Activated CD8-positive, alpha-beta T cell treated with anti-CD3 and anti-CD28 coated beads for 36 hours (primary cell): ENCODE results near the gene VSTM2B. TPM values are rescaled to one million over a fixed set of nuclear protein-coding genes. Genes with fewer than 3 reads are reported as not detected.

Experiments used
- ATAC-seq: fragments of 200-7000 bp; cut with Tn5 transposase; one replicate; pipeline ENCODE4 v1.10.0; 2021; ENCODE audit warnings: mild to moderate bottlenecking, moderate library complexity
- CTCF ChIA-PET: fragments of 350-600 bp; sonication (Branson Sonifier 250); formaldehyde crosslinking; loops from one replicate; lab custom pipeline; 2021; ENCODE audit warnings: antibody characterized with exemption; lab: Charles Lee
- POLR2A ChIA-PET: fragments of 350-600 bp; sonication (Branson Sonifier 250); formaldehyde crosslinking; loops from one replicate; lab custom pipeline; 2021; ENCODE audit warnings: antibody characterized with exemption; lab: Charles Lee
- DNase-seq: peaks from one replicate; pipeline ENCODE4 v3.0.0-alpha.2; 2020
- H3K27ac Mint-ChIP-seq: one replicate; pipeline ENCODE4 v1.8.0; 2021; ENCODE audit warnings: mild to moderate bottlenecking, mixed read lengths
- H3K27me3 Mint-ChIP-seq: one replicate; pipeline ENCODE4 v1.8.0; 2021; ENCODE audit warnings: mixed read lengths
- H3K36me3 Mint-ChIP-seq: one replicate; pipeline ENCODE4 v1.8.0; 2021; ENCODE audit warnings: low read depth, mixed read lengths
- H3K4me1 Mint-ChIP-seq: one replicate; pipeline ENCODE4 v1.8.0; 2021; ENCODE audit warnings: low read depth, mixed read lengths
- H3K4me3 Mint-ChIP-seq: one replicate; pipeline ENCODE4 v1.8.0; 2021; ENCODE audit warnings: mild to moderate bottlenecking, moderate library complexity, mixed read lengths
- H3K9me3 Mint-ChIP-seq: one replicate; pipeline ENCODE4 v1.8.0; 2021; ENCODE audit warnings: mixed read lengths
- intact Hi-C: fragments of 100-400 bp; cut with micrococcal nuclease; formaldehyde crosslinking; loops from one replicate; pipeline ENCODE4 v1.10.0; 2022
- total RNA-seq, 2 experiments: library from RNA; stranded (reverse); gene quantifications; one replicate each; pipeline ENCODE4 v1.2.3, GENCODE V29; 2021
- TF ChIP-seq, protein P1 (sequence below): fragments of 200-600 bp; IDR thresholded peaks from one replicate; pipeline ENCODE4 v1.8.0; 2022; ENCODE audit warnings: antibody characterized with exemption, mild to moderate bottlenecking

Gene VSTM2B
- total RNA-seq, 2 experiments from 2014 or later: not detected

DNA sequence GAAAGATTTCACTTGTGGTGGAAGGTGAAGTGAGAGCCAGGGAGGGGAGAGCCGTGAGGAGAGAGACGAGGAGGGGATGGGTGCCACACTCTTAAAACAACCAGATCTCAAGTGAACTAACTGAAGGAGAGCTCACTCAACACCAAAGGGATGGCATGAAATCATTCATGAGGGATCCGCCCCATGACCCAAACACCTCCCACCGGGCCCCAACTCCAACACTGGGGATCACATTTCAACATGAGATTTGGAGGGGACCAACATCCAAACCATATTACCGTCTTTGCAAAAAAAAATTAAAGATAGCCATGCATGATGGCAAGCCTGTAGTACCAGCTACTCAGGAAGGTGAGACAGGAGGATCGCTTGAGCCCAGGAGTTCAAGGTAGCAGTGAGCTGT, 45.4 kb downstream of the VSTM2B start:
- H3K4me3 Mint-ChIP-seq: no peak overlapping the region
- ATAC-seq (no peak), DNase-seq (no peak)
- H3K27me3 Mint-ChIP-seq: peaks cover 56% of the 10 kb centered on the region
- H3K36me3 Mint-ChIP-seq: no peaks in the 10 kb centered on the region
- ChIA-PET POLR2A (no interaction called here), CTCF (no interaction called here)
- H3K4me1 Mint-ChIP-seq: peaks cover 9% of the 10 kb centered on the region
- no peak overlapping the region for H3K27ac Mint-ChIP-seq
- intact Hi-C loops: no loop called here
- H3K9me3 Mint-ChIP-seq: no peaks in the 10 kb centered on the region
- TF ChIP-seq, protein P1, sequence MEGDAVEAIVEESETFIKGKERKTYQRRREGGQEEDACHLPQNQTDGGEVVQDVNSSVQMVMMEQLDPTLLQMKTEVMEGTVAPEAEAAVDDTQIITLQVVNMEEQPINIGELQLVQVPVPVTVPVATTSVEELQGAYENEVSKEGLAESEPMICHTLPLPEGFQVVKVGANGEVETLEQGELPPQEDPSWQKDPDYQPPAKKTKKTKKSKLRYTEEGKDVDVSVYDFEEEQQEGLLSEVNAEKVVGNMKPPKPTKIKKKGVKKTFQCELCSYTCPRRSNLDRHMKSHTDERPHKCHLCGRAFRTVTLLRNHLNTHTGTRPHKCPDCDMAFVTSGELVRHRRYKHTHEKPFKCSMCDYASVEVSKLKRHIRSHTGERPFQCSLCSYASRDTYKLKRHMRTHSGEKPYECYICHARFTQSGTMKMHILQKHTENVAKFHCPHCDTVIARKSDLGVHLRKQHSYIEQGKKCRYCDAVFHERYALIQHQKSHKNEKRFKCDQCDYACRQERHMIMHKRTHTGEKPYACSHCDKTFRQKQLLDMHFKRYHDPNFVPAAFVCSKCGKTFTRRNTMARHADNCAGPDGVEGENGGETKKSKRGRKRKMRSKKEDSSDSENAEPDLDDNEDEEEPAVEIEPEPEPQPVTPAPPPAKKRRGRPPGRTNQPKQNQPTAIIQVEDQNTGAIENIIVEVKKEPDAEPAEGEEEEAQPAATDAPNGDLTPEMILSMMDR: no peak

DNA sequence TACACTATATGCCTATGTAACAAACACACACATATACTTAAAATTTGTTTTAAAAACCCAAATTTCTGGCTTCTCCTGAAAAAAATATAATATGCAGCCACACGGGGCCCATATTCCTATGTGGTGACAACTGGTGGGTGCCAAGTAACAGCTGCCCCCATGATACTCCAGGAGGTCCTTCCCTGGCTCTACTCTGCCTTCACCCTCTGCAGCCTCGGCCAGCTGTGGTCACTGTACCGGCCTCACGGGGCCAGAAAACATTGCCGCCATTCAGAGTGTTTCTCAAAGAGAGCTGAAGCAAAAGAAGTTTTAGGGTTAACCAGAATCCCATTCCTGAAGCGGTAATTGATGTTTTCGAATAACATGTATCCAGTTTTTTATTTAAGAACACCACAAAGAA, 47.7 kb downstream of the VSTM2B start:
- DNase-seq (no peak), ATAC-seq (no peak)
- H3K36me3 Mint-ChIP-seq: no peaks in the 10 kb centered on the region
- H3K4me1 Mint-ChIP-seq: peaks cover 25% of the 10 kb centered on the region
- no peak overlapping the region for H3K27ac Mint-ChIP-seq
- H3K4me3 Mint-ChIP-seq: no peak overlapping the region
- ChIA-PET CTCF (interaction anchor here (1.2 kb wide), 1 partner anchor 157 kb away, joined by 4 read pairs; no protein-coding TSS in a partner anchor), POLR2A (interaction anchor here (0.8 kb wide), 1 partner anchor 13 kb away, joined by 3 read pairs; no protein-coding TSS in a partner anchor)
- no peaks in the 10 kb centered on the region for H3K9me3 Mint-ChIP-seq
- H3K27me3 Mint-ChIP-seq: peaks cover 52% of the 10 kb centered on the region
- intact Hi-C loops: no loop called here
- TF ChIP-seq, protein P1: no peak

DNA sequence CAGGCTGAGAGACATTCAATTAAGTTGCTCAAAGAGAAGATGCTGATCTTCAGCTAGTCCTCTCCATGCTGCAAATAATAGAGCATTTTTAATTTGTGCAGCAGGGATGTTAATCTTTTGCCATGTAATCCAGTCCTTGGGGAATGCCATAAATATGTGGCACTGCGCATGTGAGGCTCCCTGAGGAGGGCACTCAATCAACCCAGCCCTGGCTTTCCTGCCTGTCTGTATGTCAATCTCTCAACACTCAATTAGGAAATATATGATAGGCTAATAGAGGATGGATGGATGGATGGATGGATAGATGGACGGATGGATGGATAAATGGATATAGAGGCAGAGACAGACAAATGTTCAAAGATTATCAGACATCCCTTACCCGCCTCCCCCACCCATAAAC, 48.7 kb downstream of the VSTM2B start:
- ATAC-seq: no peak
- H3K9me3 Mint-ChIP-seq: no peaks in the 10 kb centered on the region
- ChIA-PET POLR2A (no interaction called here), CTCF (interaction anchor here (1.1 to 1.3 kb wide), 2 partner anchors 13 to 35 kb away, joined by 5 to 6 read pairs; no protein-coding TSS in a partner anchor)
- H3K4me1 Mint-ChIP-seq: peaks cover 25% of the 10 kb centered on the region
- intact Hi-C loops: no loop called here
- TF ChIP-seq, protein P1: no peak
- H3K27ac Mint-ChIP-seq: no peak overlapping the region
- H3K27me3 Mint-ChIP-seq: peaks cover 53% of the 10 kb centered on the region
- no peak for DNase-seq
- no peak overlapping the region for H3K4me3 Mint-ChIP-seq
- H3K36me3 Mint-ChIP-seq: no peaks in the 10 kb centered on the region

DNA sequence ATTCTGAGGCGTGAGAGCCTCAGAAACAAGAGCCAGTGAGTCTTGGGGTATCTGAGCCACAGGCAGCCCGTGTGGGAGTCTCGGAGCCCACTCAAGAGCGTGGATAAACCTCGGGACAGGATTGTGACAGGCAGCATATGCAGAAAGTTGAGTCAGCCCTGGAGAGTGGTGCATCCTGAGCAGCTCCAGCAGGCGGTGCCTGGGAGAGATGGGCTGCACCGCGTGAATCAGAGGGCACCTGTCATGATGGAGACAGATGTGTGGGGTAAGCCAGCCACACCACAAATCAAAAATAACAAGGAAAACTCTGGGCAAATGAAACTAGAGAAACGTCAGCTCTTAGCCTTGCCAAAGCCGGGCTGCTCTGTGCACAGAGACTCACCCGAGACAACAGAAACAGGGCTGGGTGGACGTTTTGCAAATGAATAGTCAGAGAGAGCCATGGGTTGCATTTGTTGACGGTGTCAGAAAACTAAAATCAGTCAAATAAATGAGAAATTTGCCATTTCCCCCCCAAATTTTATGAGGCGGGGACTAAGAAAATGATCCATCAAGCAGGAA, 50.3 kb downstream of the VSTM2B start:
- ChIA-PET CTCF (interaction anchor here (0.9 to 1.4 kb wide), 4 partner anchors 30 to 140 kb away, joined by 3 to 6 read pairs (median 4); partner anchors contain the start of gene POP4), POLR2A (interaction anchor here (1.7 to 1.9 kb wide), 2 partner anchors 11 to 30 kb away, joined by 6 to 7 read pairs; partner anchors contain the start of gene POP4)
- H3K4me3 Mint-ChIP-seq: no peak overlapping the region
- H3K4me1 Mint-ChIP-seq: peaks cover 25% of the 10 kb centered on the region
- no peak for DNase-seq
- TF ChIP-seq, protein P1: no peak
- no peaks in the 10 kb centered on the region for H3K36me3 Mint-ChIP-seq
- H3K27ac Mint-ChIP-seq: no peak overlapping the region
- peak; percentile 38 for ATAC-seq
- peaks cover 4% of the 10 kb centered on the region for H3K9me3 Mint-ChIP-seq
- peaks cover 46% of the 10 kb centered on the region for H3K27me3 Mint-ChIP-seq
- intact Hi-C loops: no loop called here
